ENCODE results near the gene NUDCD3. TPM values are rescaled to one million over a fixed set of nuclear protein-coding genes. Genes with fewer than 3 reads are reported as not detected.

NUDCD3 gene
- total and polyA plus RNA-seq, 2 experiments from 2014 or later: 35.7 to 42.7 TPM

DNA sequence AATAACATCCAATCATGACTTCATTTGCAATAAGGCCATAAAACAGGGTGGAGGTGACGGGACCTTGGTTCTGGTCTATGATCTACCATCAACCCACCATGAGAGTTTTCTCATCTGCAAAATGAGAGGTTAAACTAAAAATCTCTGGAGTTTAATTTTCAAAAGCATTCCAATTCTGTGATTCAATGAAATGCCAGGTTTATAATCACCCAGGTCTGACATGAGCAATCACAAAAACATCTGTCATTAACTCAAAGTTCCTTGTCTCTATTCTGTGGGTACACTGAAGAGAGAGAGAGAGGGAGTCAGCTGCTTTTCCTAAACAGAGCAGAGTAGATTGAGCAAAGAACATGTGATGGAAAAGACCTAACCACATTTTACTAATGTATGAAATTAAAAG is 75.4 kb downstream of the NUDCD3 start (continued):
- TF ChIP-seq, protein P1, sequence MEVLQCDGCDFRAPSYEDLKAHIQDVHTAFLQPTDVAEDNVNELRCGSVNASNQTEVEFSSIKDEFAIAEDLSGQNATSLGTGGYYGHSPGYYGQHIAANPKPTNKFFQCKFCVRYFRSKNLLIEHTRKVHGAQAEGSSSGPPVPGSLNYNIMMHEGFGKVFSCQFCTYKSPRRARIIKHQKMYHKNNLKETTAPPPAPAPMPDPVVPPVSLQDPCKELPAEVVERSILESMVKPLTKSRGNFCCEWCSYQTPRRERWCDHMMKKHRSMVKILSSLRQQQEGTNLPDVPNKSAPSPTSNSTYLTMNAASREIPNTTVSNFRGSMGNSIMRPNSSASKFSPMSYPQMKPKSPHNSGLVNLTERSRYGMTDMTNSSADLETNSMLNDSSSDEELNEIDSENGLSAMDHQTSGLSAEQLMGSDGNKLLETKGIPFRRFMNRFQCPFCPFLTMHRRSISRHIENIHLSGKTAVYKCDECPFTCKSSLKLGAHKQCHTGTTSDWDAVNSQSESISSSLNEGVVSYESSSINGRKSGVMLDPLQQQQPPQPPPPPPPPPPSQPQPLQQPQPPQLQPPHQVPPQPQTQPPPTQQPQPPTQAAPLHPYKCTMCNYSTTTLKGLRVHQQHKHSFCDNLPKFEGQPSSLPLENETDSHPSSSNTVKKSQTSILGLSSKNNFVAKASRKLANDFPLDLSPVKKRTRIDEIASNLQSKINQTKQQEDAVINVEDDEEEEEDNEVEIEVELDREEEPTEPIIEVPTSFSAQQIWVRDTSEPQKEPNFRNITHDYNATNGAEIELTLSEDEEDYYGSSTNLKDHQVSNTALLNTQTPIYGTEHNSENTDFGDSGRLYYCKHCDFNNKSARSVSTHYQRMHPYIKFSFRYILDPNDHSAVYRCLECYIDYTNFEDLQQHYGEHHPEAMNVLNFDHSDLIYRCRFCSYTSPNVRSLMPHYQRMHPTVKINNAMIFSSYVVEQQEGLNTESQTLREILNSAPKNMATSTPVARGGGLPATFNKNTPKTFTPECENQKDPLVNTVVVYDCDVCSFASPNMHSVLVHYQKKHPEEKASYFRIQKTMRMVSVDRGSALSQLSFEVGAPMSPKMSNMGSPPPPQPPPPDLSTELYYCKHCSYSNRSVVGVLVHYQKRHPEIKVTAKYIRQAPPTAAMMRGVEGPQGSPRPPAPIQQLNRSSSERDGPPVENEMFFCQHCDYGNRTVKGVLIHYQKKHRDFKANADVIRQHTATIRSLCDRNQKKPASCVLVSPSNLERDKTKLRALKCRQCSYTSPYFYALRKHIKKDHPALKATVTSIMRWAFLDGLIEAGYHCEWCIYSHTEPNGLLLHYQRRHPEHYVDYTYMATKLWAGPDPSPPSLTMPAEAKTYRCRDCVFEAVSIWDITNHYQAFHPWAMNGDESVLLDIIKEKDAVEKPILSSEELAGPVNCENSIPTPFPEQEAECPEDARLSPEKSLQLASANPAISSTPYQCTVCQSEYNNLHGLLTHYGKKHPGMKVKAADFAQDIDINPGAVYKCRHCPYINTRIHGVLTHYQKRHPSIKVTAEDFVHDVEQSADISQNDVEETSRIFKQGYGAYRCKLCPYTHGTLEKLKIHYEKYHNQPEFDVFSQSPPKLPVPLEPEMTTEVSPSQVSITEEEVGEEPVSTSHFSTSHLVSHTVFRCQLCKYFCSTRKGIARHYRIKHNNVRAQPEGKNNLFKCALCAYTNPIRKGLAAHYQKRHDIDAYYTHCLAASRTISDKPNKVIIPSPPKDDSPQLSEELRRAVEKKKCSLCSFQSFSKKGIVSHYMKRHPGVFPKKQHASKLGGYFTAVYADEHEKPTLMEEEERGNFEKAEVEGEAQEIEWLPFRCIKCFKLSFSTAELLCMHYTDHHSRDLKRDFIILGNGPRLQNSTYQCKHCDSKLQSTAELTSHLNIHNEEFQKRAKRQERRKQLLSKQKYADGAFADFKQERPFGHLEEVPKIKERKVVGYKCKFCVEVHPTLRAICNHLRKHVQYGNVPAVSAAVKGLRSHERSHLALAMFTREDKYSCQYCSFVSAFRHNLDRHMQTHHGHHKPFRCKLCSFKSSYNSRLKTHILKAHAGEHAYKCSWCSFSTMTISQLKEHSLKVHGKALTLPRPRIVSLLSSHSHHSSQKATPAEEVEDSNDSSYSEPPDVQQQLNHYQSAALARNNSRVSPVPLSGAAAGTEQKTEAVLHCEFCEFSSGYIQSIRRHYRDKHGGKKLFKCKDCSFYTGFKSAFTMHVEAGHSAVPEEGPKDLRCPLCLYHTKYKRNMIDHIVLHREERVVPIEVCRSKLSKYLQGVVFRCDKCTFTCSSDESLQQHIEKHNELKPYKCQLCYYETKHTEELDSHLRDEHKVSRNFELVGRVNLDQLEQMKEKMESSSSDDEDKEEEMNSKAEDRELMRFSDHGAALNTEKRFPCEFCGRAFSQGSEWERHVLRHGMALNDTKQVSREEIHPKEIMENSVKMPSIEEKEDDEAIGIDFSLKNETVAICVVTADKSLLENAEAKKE (CRISPR knock-in tag; IDR thresholded peaks at IDR 0.05): no peak
- TF ChIP-seq ETS1 (IDR thresholded peaks at IDR 0.05): no peak

DNA sequence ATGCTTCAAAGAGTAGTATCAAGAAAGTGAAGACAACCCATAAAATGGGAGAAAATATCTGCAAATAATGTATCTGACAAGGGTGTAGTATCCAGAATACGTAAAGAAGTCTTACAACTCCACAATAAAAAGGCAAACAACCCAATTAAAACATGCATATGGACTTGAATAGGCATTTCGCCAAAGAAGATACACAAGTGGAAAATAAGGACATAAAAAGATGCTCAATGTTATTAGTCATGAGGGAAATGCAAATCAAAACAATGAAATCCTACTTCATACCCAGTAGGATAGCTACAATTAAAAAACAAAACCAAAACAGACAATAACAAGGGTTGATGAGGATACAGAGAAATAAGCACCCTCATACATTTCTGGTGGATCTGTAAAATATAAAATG is 79.2 kb downstream of the NUDCD3 start:
- H3K27ac ChIP-seq (ENCODE audit: low read depth): no peak overlapping the region
- H3K4me3 ChIP-seq: no peak overlapping the region
- no peak for DNase-seq (ENCODE audit: low spot score)
- no peak overlapping the region for H3K4me2 ChIP-seq
- H3K27me3 ChIP-seq (ENCODE audit: insufficient read depth): no peaks in the 10 kb centered on the region
- H3K4me3 Mint-ChIP-seq: no peak overlapping the region
- H3K27ac Mint-ChIP-seq: no peak overlapping the region
- H3K79me2 ChIP-seq (replicated peaks; ENCODE audit: insufficient read depth): peaks cover 52% of the 10 kb centered on the region
- no peak overlapping the region for H2AFZ ChIP-seq
- H3K9me3 Mint-ChIP-seq: peaks cover 18% of the 10 kb centered on the region; the same call in 2 of the 3 replicates
- H4K20me1 ChIP-seq (replicated peaks; ENCODE audit: insufficient read depth): peaks cover 10% of the 10 kb centered on the region; the same call in 1 of the 2 replicates
- peaks cover 18% of the 10 kb centered on the region for H3K4me1 ChIP-seq (ENCODE audit: insufficient read depth)
- no peaks in the 10 kb centered on the region for H3K9me2 ChIP-seq (ENCODE audit: insufficient read depth)
- peaks cover 33% of the 10 kb centered on the region for H3K4me1 Mint-ChIP-seq
- no peaks in the 10 kb centered on the region for H3K27me3 Mint-ChIP-seq (ENCODE audit: insufficient read depth, low read depth, poor library complexity)
- no peaks in the 10 kb centered on the region for H3F3A ChIP-seq (replicated peaks; ENCODE audit: low read depth)
- ATAC-seq: no peak
- peaks cover 37% of the 10 kb centered on the region for H3K36me3 Mint-ChIP-seq (ENCODE audit: low read depth)
- no peaks in the 10 kb centered on the region for H3K36me3 ChIP-seq (ENCODE audit: insufficient read depth)
- TF ChIP-seq ETS1 (IDR thresholded peaks at IDR 0.05) (no peak), EZH2 (IDR thresholded peaks at IDR 0.05; ENCODE audit: low read depth, unreplicated experiment) (no peak), ZNF331 (CRISPR knock-in tag; IDR thresholded peaks at IDR 0.05; ENCODE audit: low read depth) (no peak), POLR2AphosphoS5 (IDR thresholded peaks at IDR 0.05; ENCODE audit: low read depth) (no peak), JUNB (IDR thresholded peaks at IDR 0.05; ENCODE audit: unreplicated experiment) (no peak), ZNF114 (CRISPR knock-in tag; IDR thresholded peaks at IDR 0.05) (no peak), EZH2phosphoT487 (IDR thresholded peaks at IDR 0.05; ENCODE audit: unreplicated experiment) (no peak)
- TF ChIP-seq, protein P2, sequence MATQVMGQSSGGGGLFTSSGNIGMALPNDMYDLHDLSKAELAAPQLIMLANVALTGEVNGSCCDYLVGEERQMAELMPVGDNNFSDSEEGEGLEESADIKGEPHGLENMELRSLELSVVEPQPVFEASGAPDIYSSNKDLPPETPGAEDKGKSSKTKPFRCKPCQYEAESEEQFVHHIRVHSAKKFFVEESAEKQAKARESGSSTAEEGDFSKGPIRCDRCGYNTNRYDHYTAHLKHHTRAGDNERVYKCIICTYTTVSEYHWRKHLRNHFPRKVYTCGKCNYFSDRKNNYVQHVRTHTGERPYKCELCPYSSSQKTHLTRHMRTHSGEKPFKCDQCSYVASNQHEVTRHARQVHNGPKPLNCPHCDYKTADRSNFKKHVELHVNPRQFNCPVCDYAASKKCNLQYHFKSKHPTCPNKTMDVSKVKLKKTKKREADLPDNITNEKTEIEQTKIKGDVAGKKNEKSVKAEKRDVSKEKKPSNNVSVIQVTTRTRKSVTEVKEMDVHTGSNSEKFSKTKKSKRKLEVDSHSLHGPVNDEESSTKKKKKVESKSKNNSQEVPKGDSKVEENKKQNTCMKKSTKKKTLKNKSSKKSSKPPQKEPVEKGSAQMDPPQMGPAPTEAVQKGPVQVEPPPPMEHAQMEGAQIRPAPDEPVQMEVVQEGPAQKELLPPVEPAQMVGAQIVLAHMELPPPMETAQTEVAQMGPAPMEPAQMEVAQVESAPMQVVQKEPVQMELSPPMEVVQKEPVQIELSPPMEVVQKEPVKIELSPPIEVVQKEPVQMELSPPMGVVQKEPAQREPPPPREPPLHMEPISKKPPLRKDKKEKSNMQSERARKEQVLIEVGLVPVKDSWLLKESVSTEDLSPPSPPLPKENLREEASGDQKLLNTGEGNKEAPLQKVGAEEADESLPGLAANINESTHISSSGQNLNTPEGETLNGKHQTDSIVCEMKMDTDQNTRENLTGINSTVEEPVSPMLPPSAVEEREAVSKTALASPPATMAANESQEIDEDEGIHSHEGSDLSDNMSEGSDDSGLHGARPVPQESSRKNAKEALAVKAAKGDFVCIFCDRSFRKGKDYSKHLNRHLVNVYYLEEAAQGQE (IDR thresholded peaks at IDR 0.05; ENCODE audit: unreplicated experiment): no peak
- TF ChIP-seq, protein P3, sequence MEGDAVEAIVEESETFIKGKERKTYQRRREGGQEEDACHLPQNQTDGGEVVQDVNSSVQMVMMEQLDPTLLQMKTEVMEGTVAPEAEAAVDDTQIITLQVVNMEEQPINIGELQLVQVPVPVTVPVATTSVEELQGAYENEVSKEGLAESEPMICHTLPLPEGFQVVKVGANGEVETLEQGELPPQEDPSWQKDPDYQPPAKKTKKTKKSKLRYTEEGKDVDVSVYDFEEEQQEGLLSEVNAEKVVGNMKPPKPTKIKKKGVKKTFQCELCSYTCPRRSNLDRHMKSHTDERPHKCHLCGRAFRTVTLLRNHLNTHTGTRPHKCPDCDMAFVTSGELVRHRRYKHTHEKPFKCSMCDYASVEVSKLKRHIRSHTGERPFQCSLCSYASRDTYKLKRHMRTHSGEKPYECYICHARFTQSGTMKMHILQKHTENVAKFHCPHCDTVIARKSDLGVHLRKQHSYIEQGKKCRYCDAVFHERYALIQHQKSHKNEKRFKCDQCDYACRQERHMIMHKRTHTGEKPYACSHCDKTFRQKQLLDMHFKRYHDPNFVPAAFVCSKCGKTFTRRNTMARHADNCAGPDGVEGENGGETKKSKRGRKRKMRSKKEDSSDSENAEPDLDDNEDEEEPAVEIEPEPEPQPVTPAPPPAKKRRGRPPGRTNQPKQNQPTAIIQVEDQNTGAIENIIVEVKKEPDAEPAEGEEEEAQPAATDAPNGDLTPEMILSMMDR (conservative IDR thresholded peaks at IDR 0.05; ENCODE audit: low read depth in 2 of 2): no peak
